ENCODE data around the gene CENPO.
"Not testable (repeated sequence)": the region's sequence is repeated elsewhere in the genome, so short reads cannot be mapped to it uniquely, and the experiment has no call there.

The CENPO gene

DNA sequence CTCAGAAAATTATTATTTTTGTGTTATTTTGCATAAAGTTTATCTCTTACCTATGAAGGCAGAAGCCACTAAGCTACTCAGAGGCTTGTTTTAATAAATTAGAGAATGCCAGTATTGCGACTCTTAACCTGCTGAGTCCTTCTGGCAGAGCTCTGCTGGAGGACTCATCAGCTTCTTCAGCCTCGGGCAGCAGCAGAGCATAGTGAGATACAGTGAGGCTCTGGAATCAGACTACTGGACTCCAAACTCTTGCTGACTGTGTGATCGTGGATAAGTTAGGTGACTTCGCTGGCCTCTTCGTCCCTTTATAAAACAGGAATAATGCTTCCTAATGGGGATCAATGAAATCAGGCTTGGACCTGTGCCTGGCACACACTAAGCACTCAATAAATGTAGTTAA is 1.8 kb upstream of the CENPO start:
- DNase-seq = peak; percentile 41

DNA sequence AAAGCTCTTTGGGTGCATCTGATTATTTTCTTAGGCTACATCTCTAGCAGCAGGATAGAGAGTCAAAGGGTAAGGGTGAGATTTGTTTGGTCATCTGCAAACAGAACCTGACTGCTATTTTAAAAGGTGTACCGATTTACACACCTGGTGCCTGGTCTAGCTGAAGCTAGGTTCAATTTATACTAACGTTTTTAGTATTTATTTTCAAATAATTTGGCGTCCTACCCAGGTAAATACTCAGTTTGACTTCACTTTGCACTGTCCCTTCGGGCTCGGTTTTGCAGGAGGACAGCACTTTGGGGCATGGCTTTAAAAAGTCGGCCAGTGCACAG is 717 bp upstream of the CENPO start:
- no peak for DNase-seq

DNA sequence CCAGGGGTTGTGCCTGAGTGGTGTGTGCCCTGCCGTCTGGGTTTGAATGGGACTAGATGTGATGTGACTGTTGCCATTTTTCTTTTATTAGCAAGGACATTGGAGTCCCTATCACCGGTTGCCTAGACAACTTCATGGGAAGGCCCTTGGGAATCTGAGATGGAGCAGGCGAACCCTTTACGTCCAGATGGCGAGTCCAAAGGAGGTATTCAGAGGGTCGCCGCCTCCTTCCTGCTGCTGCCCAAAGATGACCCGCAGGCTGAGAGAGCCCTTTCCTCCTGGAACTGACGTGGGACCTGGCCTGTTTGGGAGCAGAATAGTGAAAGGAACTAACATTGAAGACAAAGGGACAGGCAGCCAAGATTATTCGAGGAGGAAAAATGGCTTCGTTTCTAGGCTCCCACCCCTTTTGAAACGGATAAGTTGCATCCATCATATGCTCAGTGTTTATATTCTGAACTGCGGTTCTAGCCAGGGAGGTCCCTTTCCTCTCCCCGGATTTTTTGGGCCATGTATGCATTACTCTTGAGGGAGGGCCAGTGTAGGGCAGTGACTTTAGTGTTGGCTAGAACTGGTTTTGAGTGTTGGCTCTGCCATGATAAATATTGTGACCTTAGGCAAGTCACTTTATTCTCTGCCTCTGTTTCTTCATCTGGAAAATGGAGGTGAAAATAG is 673 bp downstream of the CENPO start:
- DNase-seq = peak; percentile 63

DNA sequence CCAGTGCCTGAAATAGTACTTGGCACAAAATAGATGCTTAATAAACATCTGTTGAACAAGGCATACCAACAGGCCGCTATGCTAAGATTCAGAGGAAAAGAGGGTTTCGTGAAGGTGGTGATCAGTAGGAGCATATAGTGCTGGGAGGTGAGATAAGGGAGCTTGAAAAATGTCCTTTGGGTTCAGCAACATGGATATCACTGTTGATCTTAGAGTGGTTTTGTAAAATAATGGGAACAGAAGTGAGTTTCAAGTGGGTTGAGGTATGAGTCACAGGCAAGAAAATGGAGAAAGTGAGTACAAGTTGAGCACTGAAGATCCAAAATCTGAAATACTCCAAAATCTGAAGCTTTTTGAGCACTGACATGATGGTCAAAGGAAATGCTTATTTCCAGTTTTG is 4.4 kb downstream of the CENPO start:
- no peak for DNase-seq

DNA sequence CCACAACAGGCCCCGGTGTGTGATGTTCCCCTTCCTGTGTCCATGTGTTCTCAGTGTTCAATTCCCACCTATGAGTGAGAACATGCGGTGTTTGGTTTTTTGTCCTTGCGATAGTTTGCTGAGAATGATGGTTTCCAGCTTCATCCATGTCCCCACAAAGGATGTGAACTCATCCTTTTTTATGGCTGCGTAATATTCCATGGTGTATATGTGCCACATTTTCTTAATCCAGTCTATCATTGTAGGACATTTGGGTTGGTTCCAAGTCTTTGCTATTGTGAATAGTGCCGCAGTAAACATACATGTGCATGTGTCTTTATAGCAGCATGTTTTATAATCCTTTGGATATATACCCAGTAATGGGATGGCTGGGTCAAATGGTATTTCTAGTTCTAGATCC is 7.3 kb downstream of the CENPO start:
- not testable (repeated sequence) for DNase-seq

DNA sequence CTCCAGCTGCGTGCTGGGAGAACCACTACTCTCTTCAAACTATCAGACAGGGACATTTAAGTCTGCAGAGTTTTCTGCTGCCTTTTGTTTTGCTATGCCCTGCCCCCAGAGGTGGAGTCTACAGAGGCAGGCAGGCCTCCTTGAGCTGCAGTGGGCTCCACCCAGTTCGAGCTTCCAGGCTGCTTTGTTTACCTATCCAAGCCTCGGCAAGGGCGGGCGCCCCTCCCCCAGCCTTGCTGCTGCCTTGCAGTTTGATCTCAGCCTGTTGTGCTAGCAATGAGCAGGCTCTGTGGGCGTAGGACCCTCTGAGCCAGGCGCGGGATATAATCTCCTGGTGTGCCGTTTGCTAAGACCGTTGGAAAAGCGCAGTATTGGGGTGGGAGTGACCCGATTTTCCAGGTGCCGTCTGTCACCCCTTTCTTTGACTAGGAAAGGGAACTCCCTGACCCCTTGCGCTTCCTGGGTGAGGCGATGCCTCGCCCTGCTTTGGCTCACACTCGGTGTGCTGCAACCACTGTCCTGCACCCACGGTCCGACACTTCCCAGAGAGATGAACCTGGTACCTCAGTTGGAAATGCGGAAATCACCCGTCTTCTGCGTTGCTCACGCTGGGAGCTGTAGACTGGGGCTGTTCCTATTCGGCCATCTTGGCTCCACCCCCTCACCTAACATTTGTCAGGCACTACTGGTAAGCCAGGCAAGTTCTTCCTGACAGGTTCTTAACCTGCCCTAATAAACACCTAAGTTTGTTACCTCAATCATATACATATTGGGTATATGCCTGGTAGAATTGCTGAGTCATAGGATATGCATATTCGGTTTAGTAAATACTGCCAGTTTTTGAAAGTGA is 12.8 kb downstream of the CENPO start:
- DNase-seq = not testable (repeated sequence)

DNA sequence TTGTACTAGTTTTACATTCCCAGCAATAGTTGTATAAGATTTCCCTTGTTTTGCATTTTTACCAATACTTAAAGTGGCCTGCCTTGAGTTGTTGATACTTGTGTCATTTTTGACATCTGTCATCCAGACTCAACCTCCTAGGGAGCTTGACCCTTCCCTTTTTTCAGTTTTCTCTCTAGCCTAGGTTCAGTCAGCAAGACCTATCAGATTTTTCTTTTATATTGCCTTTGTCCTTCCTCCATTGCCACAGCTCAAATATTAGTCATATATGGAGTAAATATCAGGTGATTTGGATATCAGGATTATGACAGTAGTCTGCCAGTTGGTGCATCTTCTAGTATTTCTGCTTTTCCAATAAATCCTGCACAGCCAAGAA is 13.4 kb downstream of the CENPO start:
- DNase-seq = peak; percentile 32

DNA sequence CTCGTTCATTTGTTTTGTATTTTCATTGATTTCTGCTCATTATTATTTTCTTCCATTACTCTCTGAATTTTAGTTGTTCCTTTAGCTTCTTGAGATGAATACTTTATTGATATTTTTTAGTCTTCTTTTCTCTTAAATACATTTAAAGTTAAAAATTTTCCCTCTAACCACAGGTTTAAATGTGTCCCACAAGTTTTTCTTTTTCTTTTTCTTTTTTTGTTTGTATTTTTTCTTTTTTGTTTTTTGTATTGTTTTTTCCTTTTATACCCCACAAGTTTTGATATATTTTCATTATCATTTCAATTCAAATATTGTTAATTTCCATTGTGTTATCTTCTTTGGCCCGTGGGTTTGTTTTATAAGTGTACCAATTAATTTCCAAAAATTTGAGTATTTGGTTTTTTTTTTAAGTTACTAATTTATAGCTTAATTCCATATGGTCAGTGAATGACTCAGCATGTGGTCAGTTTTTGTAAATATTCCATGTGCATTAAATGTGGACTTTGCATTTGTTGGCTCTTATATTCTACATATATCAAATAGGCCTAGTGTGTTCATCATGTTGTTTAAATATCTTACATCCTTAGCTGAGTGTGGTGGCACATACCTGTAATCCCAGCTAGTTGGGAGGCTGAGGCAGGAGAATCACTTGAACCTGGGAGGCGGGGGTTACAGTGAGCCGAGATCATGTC is 16.2 kb downstream of the CENPO start:
- no peak for DNase-seq

DNA sequence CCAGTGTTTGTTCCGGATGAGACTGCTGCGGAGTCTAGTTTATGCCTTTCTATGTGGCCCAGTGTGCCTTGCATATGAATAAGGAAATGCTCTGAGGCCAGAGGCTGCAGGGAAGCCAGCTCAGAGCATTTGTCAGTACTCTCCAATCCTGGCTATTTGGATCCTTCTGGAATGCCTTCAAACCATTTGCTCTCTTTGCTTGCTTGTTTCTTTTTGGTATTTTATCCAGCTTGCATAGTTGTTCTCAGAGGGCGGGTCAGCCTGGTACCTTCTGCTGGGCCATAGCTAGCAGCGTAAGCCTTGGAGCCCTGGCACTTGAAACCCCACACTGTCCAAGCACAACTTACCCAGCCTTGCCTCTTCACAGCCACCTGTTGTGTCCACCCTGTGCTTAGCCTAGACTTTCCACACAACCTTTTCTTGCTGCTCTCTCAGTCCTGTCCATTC is 20.5 kb downstream of the CENPO start:
- DNase-seq = no peak

DNA sequence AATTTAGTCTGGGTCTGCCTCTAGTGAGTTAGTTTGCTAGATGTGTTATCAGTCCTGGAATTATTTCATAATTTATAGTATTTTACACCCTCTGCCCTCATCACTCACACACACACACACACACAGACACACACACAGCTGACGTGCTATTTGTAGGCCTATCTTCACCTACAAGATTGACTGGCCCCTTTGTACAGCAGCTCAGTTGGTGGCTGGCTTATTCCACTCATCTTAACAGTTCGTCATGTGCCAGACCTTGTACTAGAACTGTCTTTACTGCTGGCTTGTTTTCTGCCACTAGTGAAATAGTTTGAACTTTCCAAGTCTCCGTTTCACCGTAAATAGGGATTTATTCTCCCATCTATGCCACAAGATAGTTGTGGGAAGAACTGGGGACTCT is 21.3 kb downstream of the CENPO start:
- DNase-seq = no peak

DNA sequence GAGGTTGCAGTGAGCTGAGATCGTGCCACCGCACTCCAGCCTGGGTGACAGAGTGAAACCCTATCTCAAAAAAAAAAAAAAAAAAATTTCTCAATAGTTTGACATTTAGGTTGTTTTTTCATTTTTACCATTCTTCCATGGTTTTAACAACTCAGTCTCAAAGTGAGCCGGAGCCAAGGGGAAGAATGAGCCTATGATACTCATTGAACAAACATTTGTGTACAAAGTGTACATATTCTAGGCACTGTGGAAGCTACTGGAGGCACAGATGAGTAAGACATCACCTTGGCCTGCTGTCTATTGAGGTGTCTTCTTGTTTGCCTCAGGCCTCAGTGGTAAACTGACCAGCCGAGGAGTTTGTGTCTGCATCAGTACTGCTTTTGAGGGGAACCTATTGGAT is 21.9 kb downstream of the CENPO start:
- no peak for DNase-seq

DNA sequence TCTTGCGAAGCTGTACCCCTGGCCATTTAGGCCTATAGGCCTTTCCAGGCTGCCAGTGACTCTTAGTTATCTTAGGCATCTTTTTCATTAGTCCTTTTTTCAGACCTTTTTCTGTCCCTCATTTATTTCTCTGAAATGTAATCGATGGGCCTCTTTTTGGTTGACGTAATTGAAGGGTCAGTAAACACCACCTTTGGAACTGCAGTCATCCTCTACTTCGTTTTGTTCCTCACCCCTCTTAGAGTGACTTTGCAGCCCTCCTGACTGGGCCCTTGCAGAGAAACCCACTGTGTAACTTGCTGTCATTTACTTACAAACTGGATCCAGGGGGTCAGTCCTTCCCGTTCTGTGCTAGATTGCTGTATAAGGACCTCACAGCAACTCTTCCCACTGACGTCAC is 23.2 kb downstream of the CENPO start:
- no peak for DNase-seq

DNA sequence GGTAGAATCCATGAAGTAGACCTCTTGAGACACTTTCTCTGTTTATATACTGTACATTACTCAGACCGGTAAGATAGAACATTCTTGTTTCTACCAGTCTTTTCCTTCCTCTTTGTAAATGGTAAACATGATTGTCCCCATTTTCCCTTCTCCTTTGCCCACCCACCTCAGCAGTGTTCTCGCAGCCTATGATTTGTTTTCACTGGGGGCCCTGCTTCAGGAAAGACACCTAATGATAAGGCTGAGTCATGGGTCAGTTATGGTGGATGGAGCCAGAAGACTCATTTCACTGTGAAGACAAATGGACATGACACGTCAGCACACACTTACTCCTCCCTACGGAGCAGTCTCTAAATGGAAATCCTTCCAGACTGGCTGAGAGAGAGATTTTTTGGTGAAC is 23.7 kb downstream of the CENPO start:
- DNase-seq = no peak

DNA sequence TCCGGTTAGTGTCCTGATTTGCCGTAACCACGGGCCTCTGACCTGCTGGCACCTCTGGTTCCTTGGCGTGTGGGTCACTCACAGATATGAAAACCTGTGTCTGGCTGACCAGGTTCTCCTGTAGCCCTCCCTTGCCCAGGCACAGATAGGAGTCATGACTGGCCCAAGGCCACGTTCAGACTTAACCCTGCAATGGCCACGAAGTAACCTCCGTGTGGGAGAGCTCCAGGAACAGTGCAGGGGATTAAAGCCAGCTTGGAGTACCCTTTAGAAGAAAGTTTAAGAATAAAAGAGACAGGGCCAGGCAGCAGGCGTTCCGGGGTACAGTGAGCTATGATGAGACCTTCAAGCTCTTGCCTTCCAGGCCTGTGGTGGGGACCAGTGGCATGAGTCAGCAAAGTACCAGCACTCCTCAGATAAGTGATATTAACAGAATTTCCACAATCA is 25.5 kb downstream of the CENPO start:
- DNase-seq = no peak

DNA sequence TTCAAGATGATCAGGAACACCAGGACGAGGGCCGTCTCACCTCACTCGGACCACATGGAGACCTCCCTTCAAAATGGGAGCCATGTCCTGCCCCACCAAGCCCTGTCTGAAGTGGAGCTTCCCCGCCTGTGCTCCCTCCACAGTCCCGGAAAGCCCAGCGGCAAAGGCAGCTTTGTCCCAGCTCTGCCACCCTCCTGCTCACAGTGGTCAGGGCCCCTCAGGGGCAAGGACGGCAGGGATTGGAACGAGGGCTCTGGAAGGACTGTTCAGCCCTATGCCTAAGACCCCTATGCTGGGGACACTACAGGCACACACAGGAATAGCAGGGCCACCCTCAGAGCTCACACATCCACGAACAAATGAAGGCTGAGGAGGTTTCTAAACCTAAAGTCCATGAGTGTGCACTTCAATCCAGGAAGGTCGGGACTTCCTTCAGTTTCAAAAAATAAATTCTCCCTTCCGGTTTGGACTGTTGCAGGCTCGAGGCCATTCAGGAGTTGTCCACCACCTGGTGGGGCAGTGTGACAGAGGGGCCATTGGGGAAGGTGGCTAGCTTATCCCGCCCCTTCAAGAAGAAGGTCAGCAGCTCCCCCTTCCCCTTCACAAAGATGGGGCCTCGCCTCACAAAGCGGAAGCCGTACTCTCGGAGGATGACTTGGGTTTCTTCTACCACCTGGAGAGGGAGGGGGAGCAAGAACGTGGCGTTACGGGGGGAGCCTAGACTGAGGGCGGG is 26.4 kb downstream of the CENPO start:
- DNase-seq = no peak

DNA sequence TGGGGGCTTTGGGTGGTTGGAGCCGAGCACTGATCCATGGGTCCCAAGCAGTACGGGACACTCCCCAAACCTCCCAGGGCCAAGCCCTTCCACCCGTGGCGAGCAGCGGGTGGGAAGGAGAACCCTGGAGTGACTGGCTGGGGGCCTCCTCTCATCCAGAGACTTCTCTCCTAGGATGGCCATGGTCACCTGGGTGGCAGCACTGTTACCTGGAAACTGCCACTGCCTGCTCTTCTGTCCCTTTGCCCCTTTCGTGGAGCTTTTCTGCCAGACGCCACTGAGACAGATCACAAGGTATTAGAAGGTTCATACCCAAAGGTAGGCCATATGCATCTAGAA is 26.9 kb downstream of the CENPO start:
- no peak for DNase-seq

DNA sequence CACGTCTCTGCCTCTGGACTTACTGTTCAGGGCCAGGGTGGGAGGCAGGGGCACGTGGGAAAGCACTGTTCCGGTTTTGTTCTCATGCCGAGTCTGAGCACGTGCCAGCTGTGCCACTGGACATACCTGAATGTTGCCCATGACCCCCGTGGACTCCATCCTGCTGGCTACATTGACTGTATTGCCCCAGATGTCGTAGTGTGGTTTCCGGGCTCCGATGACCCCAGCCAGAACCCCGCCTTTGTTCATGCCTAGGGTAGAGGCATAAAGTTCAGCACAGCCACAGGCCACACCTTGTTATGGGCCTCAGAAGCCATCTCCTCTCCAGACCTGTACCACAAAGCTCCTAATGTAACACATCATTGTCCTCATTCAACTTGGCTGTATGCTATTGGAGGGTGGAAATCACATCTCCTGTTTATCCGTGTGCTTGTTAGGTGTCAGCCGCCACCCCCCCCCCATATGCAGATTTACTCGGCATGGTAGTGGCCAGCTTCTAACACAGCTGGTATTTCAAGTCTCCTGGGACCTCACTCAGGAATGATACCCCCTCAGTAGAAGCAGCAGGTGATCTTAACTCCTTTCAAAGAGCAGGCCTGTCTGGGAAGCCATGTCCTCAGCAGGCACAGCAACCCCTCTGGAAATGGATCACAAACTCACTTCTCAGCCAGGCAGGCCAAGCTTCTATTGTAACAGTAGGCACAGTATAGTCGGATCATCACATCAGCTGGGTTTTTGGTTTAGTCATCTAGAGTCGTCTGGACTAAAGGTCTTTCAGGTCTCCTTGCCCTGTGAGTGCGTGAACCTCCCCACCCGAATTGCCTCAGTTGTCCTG is 27.6 kb downstream of the CENPO start:
- no peak for DNase-seq

DNA sequence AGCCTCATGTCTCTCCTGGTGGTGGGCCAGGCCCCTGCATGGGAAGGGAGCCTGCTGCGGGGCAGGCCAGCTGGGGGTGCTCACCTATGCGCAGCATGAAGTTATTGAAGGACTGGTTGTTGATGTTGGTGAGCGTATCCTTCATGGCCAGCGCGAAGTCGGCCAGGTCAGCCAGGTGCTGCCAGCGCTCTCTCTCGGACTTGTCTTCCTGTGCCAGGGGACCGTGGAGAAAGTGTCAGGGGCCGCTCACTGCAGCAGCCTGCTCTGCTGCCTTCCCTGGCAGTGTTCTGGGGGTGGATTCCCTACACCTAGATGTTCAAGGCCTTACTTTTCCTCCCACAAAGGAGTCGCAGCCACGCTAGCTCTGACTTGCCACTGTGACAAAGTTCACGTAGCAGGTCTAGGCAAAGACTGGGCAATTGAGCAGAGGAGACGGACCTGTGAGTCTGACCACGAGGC is 28.2 kb downstream of the CENPO start:
- no peak for DNase-seq

DNA sequence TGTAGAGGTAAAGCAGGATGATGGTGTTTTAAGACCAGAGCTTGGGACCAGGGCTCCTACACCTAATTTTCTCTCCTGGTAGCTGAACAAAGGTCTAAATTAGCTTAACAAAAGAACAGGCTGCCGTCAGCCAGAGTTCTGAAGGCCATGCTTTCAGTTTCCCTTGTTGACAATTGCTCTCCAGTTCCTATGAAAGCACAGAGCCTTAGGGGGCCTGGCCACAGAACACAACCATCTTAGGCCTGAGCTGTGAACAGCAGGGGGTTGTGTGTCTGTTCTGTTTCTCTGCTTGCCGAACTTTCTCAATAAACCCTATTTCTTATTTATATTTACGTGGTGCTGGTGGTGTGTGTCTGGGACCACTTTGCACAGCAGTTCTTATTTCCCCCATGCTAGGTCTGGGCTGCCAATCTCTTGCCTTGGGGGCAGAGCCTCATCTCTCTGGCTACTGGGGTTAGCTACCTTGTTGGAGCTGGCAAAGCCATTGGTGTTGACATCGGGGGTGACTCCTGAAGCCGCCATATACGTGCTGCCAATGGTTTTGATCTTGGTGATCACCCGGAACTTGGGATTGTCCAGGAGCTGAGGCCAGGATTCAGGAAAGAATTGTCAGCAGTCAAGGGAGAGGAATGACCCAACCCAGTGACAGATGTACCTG is 29.0 kb downstream of the CENPO start:
- DNase-seq = no peak

DNA sequence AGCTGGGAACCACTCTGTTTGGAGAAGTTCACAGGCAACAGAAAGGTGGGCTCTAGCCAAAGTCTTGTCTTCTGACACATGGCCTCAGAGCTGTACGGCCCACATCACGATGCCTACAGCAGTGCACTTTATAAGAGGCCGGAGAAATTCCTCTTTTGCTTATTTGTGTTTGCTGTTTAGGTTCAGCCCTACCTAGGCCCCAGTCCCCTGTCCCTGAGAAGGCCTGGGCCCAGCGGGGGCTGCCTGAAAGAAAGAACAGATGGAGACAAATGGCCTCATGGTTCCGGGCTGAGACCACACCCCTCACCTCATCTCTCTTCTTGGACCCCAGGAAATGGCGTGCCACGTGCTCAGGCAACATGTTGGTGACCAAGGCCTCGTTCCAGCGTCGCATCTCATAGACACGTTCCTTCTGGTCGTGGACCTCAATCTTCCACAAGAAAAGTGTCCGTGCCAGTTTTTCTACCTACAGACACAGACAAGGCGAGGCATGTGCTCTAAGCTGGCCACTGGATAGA is 30.9 kb downstream of the CENPO start:
- no peak for DNase-seq

Data from OCI-M1 (cell line).